ENCODE results near the gene MIA2.
"Not testable (repeated sequence)": the region's sequence is repeated elsewhere in the genome, so short reads cannot be mapped to it uniquely, and the experiment has no call there.

Gene MIA2

GRCh38 chr14:39302124-39302810 lies 68.6 kb downstream of the MIA2 start:
- Histone ChIP-seq H3K4me1 (ENCODE audit: insufficient read depth, low read length) (no peaks in the 10 kb centered on the region), H3K36me3 (ENCODE audit: insufficient read depth, low read length) (peaks cover 2% of the 10 kb centered on the region)

GRCh38 chr14:39303115-39303514 lies 69.4 kb downstream of the MIA2 start:
- H3K36me3 ChIP-seq (ENCODE audit: insufficient read depth, low read length), result peaks cover 1% of the 10 kb centered on the region
- H2AFZ ChIP-seq (ENCODE audit: low read depth, low read length), result no peak overlapping the region
- H3K9me3 ChIP-seq (ENCODE audit: low read length), result no peaks in the 10 kb centered on the region
- H3K27me3 ChIP-seq (ENCODE audit: insufficient read depth, low read length), result no peaks in the 10 kb centered on the region
- H3K4me1 ChIP-seq (ENCODE audit: insufficient read depth, low read length), result no peaks in the 10 kb centered on the region
- no peak overlapping the region for H3K4me3 ChIP-seq (ENCODE audit: low read length)

More at GRCh38 chr14:39302124-39302810, 68.6 kb downstream of the MIA2 start:
- Histone ChIP-seq H2AFZ (ENCODE audit: low read depth, low read length) (no peak overlapping the region), H3K4me3 (ENCODE audit: low read length) (no peak overlapping the region), H3K27me3 (ENCODE audit: insufficient read depth, low read length) (no peaks in the 10 kb centered on the region), H3K9me3 (ENCODE audit: low read length) (no peaks in the 10 kb centered on the region)

- no peaks in the 10 kb centered on the region for H3K9me3 ChIP-seq (ENCODE audit: low read length)
- no peaks in the 10 kb centered on the region for H3K27me3 ChIP-seq (ENCODE audit: insufficient read depth, low read length)
- no peak overlapping the region for H2AFZ ChIP-seq (ENCODE audit: low read depth, low read length)
- H3K36me3 ChIP-seq (ENCODE audit: insufficient read depth, low read length), result no peaks in the 10 kb centered on the region
- H3K4me3 ChIP-seq (ENCODE audit: low read length), result no peak overlapping the region
- no peaks in the 10 kb centered on the region for H3K4me1 ChIP-seq (ENCODE audit: insufficient read depth, low read length)
Observed at GRCh38 chr14:39307815-39308214, 74.1 kb downstream of the MIA2 start.

- Histone ChIP-seq H2AFZ (ENCODE audit: low read depth, low read length) (no peak overlapping the region), H3K9me3 (ENCODE audit: low read length) (no peaks in the 10 kb centered on the region), H3K27me3 (ENCODE audit: insufficient read depth, low read length) (no peaks in the 10 kb centered on the region)
Observed at GRCh38 chr14:39310051-39310450, 76.3 kb downstream of the MIA2 start.

GRCh38 chr14:39315859-39316444 lies 82.2 kb downstream of the MIA2 start:
- Histone ChIP-seq H3K27me3 (ENCODE audit: insufficient read depth, low read length) (no peaks in the 10 kb centered on the region), H3K9me3 (ENCODE audit: low read length) (no peaks in the 10 kb centered on the region), H3K4me3 (ENCODE audit: low read length) (no peak overlapping the region), H2AFZ (ENCODE audit: low read depth, low read length) (no peak overlapping the region), H3K36me3 (ENCODE audit: insufficient read depth, low read length) (peaks cover 2% of the 10 kb centered on the region), H3K4me1 (ENCODE audit: insufficient read depth, low read length) (no peaks in the 10 kb centered on the region)

More at GRCh38 chr14:39310051-39310450, 76.3 kb downstream of the MIA2 start:
- Histone ChIP-seq H3K4me3 (ENCODE audit: low read length) (no peak overlapping the region), H3K4me1 (ENCODE audit: insufficient read depth, low read length) (no peaks in the 10 kb centered on the region), H3K36me3 (ENCODE audit: insufficient read depth, low read length) (no peaks in the 10 kb centered on the region)

- H3K9me3 ChIP-seq (ENCODE audit: low read length), result no peaks in the 10 kb centered on the region
- no peak overlapping the region for H2AFZ ChIP-seq (ENCODE audit: low read depth, low read length)
- no peaks in the 10 kb centered on the region for H3K4me1 ChIP-seq (ENCODE audit: insufficient read depth, low read length)
- H3K27me3 ChIP-seq (ENCODE audit: insufficient read depth, low read length), result no peaks in the 10 kb centered on the region
- peaks cover 2% of the 10 kb centered on the region for H3K36me3 ChIP-seq (ENCODE audit: insufficient read depth, low read length)
- no peak overlapping the region for H3K4me3 ChIP-seq (ENCODE audit: low read length)
Observed at GRCh38 chr14:39316830-39317553, 83.3 kb downstream of the MIA2 start.

- Histone ChIP-seq H3K4me3 (ENCODE audit: low read length) (no peak overlapping the region), H3K27me3 (ENCODE audit: insufficient read depth, low read length) (no peaks in the 10 kb centered on the region), H3K36me3 (ENCODE audit: insufficient read depth, low read length) (peaks cover 2% of the 10 kb centered on the region), H2AFZ (ENCODE audit: low read depth, low read length) (no peak overlapping the region), H3K9me3 (ENCODE audit: low read length) (no peaks in the 10 kb centered on the region), H3K4me1 (ENCODE audit: insufficient read depth, low read length) (no peaks in the 10 kb centered on the region)
Observed at GRCh38 chr14:39318574-39318973, 84.9 kb downstream of the MIA2 start.

- Histone ChIP-seq H3K36me3 (ENCODE audit: insufficient read depth, low read length) (peaks cover 2% of the 10 kb centered on the region), H2AFZ (ENCODE audit: low read depth, low read length) (no peak overlapping the region), H3K4me3 (ENCODE audit: low read length) (no peak overlapping the region), H3K4me1 (ENCODE audit: insufficient read depth, low read length) (no peaks in the 10 kb centered on the region), H3K9me3 (ENCODE audit: low read length) (no peaks in the 10 kb centered on the region), H3K27me3 (ENCODE audit: insufficient read depth, low read length) (no peaks in the 10 kb centered on the region)
Observed at GRCh38 chr14:39319381-39319780, 85.7 kb downstream of the MIA2 start.

- no peak overlapping the region for H2AFZ ChIP-seq (ENCODE audit: low read depth, low read length)
- peaks cover 2% of the 10 kb centered on the region for H3K36me3 ChIP-seq (ENCODE audit: insufficient read depth, low read length)
- H3K27me3 ChIP-seq (ENCODE audit: insufficient read depth, low read length), result no peaks in the 10 kb centered on the region
- H3K4me3 ChIP-seq (ENCODE audit: low read length), result no peak overlapping the region
- no peaks in the 10 kb centered on the region for H3K9me3 ChIP-seq (ENCODE audit: low read length)
- no peaks in the 10 kb centered on the region for H3K4me1 ChIP-seq (ENCODE audit: insufficient read depth, low read length)
Observed at GRCh38 chr14:39320318-39320717, 86.6 kb downstream of the MIA2 start.

- no peaks in the 10 kb centered on the region for H3K27me3 ChIP-seq (ENCODE audit: insufficient read depth, low read length)
- peaks cover 2% of the 10 kb centered on the region for H3K36me3 ChIP-seq (ENCODE audit: insufficient read depth, low read length)
- no peaks in the 10 kb centered on the region for H3K4me1 ChIP-seq (ENCODE audit: insufficient read depth, low read length)
- no peak overlapping the region for H2AFZ ChIP-seq (ENCODE audit: low read depth, low read length)
- no peak overlapping the region for H3K4me3 ChIP-seq (ENCODE audit: low read length)
- no peaks in the 10 kb centered on the region for H3K9me3 ChIP-seq (ENCODE audit: low read length)
Observed at GRCh38 chr14:39322807-39323206, 89.1 kb downstream of the MIA2 start.

GRCh38 chr14:39324097-39324496 lies 90.4 kb downstream of the MIA2 start:
- H3K27me3 ChIP-seq (ENCODE audit: insufficient read depth, low read length), result no peaks in the 10 kb centered on the region
- H2AFZ ChIP-seq (ENCODE audit: low read depth, low read length), result no peak overlapping the region
- no peak overlapping the region for H3K4me3 ChIP-seq (ENCODE audit: low read length)
- H3K9me3 ChIP-seq (ENCODE audit: low read length), result no peaks in the 10 kb centered on the region
- H3K36me3 ChIP-seq (ENCODE audit: insufficient read depth, low read length), result no peaks in the 10 kb centered on the region
- H3K4me1 ChIP-seq (ENCODE audit: insufficient read depth, low read length), result no peaks in the 10 kb centered on the region

- no peak overlapping the region for H2AFZ ChIP-seq (ENCODE audit: low read depth, low read length)
- no peaks in the 10 kb centered on the region for H3K27me3 ChIP-seq (ENCODE audit: insufficient read depth, low read length)
- no peaks in the 10 kb centered on the region for H3K36me3 ChIP-seq (ENCODE audit: insufficient read depth, low read length)
- no peaks in the 10 kb centered on the region for H3K9me3 ChIP-seq (ENCODE audit: low read length)
- H3K4me3 ChIP-seq (ENCODE audit: low read length), result no peak overlapping the region
- no peaks in the 10 kb centered on the region for H3K4me1 ChIP-seq (ENCODE audit: insufficient read depth, low read length)
Observed at GRCh38 chr14:39339003-39339402, 105.3 kb downstream of the MIA2 start.

GRCh38 chr14:39341126-39341525 lies 107.4 kb downstream of the MIA2 start:
- not testable (repeated sequence) for H3K27me3 ChIP-seq (ENCODE audit: insufficient read depth, low read length); H2AFZ ChIP-seq (ENCODE audit: low read depth, low read length); H3K4me3 ChIP-seq (ENCODE audit: low read length); H3K9me3 ChIP-seq (ENCODE audit: low read length); H3K36me3 ChIP-seq (ENCODE audit: insufficient read depth, low read length); H3K4me1 ChIP-seq (ENCODE audit: insufficient read depth, low read length)

Measured in neuron (in vitro differentiated cells).